ENCODE measurements around the gene ELOB.

DNA sequence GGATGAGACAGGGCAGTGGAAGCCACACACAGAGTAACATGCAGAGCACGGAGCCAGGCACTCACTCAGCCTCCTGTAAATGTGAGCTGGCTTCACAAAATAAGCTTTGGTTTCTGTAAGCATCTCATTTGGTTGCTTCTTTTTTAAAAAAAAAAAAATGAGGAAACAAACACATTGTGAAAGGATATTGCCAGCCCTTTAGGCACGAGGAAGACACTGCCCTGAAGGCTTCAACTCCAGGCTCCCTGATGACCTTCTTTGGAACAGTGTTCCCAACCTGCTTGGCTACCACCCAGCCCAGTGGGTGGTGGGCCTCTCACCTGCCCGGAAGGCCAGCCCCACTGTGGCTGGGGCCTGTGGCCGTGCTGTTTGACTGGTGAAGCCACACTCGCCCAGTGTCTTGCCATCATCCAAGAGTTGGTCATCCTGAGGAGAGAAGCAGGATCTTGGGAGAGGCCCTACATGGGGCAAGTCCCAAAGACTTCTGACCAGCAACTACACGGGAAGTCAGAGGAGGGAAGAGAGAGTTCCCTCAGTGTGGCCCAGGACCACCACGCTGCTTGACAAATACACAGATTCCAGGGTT is 1.9 kb downstream of the ELOB start:
- TF ChIP-seq, protein P1, sequence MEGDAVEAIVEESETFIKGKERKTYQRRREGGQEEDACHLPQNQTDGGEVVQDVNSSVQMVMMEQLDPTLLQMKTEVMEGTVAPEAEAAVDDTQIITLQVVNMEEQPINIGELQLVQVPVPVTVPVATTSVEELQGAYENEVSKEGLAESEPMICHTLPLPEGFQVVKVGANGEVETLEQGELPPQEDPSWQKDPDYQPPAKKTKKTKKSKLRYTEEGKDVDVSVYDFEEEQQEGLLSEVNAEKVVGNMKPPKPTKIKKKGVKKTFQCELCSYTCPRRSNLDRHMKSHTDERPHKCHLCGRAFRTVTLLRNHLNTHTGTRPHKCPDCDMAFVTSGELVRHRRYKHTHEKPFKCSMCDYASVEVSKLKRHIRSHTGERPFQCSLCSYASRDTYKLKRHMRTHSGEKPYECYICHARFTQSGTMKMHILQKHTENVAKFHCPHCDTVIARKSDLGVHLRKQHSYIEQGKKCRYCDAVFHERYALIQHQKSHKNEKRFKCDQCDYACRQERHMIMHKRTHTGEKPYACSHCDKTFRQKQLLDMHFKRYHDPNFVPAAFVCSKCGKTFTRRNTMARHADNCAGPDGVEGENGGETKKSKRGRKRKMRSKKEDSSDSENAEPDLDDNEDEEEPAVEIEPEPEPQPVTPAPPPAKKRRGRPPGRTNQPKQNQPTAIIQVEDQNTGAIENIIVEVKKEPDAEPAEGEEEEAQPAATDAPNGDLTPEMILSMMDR (IDR thresholded peaks at IDR 0.05), result no peak
- TF ChIP-seq POLR2A (IDR thresholded peaks at IDR 0.05), result no peak

Measured in testis (tissue), 2 donors.